Stimulated activated CD4-positive, alpha-beta T cell treated with anti-CD3 and anti-CD28 coated beads, Interleukin-12 subunit alpha, Interleukin-12 subunit beta, amount 100 ng/mL, for 24 hours (primary cell): ENCODE results near the gene GTF3C4.

Experiments used
- DNase-seq, 2 experiments: peaks; one replicate each; pipeline ENCODE4 v3.0.0-alpha.2; 2020; ENCODE audit warnings: low read depth in 2 of 2

The GTF3C4 gene, protein sequence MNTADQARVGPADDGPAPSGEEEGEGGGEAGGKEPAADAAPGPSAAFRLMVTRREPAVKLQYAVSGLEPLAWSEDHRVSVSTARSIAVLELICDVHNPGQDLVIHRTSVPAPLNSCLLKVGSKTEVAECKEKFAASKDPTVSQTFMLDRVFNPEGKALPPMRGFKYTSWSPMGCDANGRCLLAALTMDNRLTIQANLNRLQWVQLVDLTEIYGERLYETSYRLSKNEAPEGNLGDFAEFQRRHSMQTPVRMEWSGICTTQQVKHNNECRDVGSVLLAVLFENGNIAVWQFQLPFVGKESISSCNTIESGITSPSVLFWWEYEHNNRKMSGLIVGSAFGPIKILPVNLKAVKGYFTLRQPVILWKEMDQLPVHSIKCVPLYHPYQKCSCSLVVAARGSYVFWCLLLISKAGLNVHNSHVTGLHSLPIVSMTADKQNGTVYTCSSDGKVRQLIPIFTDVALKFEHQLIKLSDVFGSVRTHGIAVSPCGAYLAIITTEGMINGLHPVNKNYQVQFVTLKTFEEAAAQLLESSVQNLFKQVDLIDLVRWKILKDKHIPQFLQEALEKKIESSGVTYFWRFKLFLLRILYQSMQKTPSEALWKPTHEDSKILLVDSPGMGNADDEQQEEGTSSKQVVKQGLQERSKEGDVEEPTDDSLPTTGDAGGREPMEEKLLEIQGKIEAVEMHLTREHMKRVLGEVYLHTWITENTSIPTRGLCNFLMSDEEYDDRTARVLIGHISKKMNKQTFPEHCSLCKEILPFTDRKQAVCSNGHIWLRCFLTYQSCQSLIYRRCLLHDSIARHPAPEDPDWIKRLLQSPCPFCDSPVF

DNA sequence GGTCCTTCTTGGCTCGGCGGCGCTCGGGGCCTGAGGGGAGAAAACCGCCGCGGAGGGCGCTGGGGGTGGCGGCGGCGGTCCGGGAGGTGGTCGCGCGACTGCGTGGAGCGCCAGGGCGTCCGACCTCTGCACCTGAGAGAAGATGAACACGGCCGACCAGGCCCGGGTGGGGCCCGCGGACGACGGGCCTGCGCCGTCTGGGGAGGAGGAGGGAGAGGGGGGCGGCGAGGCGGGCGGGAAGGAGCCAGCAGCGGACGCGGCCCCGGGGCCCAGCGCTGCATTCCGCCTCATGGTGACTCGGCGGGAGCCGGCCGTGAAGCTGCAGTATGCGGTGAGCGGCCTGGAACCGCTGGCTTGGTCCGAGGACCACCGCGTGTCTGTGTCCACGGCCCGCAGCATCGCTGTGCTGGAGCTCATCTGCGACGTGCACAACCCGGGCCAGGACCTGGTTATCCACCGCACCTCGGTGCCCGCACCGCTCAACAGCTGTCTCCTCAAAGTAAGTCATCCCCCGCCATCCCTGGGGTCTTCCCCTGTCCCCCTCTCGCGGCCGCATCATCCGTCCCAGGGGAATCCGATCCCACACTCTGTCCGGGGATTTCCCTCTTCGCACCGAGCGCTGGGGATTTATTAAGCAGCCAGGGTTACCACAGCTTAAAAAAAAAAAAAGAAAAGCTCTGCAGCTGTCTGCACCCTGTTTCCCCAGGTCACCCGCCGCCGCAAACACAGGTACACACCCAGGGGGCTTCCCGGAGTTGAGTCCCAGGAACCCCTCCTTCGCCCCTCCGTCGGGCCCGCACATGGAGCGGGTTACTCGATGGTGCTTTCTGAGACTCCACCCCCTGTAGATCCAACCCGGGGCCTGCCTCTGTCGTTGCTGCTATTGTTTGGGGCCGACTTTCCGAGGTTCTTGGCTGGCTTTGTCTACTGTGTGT lies at the start of gene GTF3C4:
GTF3C4 (plus strand) TSS at position 8 of the 935 bp plus-strand sequence; CDS start at position 143, 135 bp downstream.
- peak; percentile 6 to 20 for DNase-seq

- DNase-seq: no peak
These were observed 48.1 kb upstream of the GTF3C4 start for GRCh38 chr9:132622159-132622558.

- no peak for DNase-seq
These were observed 44.0 kb upstream of the GTF3C4 start for GRCh38 chr9:132626285-132626684.

DNA sequence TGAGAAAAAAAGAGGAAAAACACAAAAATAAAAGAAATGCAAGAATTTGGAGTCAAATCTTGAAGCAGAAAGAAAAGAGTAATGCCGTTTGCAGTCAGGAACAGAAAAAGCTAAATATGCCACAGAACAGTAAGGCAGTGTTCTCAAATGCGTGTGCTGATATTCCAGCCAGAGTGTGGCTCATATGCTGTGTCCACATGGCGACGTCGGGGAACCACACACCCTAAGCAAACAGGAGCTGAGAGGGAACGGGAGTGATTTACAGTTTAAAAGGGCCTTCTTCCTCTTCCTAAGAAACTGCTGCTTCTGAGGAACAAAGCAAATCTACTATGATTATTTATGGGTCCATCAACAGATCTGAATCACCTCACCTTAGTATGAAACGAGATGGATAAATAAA lies 43.2 kb upstream of the GTF3C4 start:
- DNase-seq: no peak

GRCh38 chr9:132627594-132627993 lies 42.7 kb upstream of the GTF3C4 start:
- no peak for DNase-seq

DNA sequence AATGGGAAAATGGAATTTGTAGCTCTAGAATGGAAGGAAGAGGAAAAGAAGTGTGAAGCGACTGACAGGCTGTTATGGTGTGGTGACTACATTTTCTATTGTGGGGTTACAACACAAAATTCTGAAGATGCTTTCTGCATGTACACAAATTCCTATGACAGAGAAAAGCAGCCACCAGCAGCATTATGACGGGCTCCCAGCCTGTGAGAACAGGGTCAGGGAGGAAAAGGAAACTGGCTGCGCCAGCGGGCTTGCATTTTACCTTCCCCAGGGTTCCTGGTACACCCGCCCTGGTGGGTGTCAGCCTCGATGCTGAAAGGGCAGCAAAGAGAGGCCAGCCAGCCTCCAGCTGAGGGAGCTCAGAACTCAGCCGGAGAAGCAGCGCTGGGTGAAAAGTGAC lies 41.5 kb upstream of the GTF3C4 start:
- no peak for DNase-seq

GRCh38 chr9:132630116-132630515 lies 40.1 kb upstream of the GTF3C4 start:
- no peak for DNase-seq

DNA sequence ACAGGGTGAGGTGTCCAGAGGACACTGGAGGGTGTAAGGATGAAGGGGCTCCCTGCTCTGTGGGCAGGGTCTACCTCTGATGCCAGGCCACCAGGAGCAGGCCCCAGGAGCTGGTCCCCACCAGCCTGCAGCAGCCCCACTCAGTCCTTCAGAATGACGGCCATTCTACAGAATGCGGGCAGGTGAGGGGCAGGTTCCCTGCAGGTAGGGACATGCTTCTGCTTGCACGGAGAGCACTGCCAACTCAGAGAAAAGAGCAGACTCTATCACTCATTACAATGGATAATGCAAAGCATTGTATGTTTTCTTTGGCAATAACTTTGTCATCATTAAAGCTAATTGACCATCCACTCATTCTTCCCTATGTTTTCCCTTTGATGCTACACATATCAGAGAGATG lies 39.5 kb upstream of the GTF3C4 start:
- no peak for DNase-seq

- no peak for DNase-seq
These were observed 39.0 kb upstream of the GTF3C4 start for GRCh38 chr9:132631280-132631679.

- no peak for DNase-seq
These were observed 38.6 kb upstream of the GTF3C4 start for GRCh38 chr9:132631685-132632084.

- no peak for DNase-seq
These were observed 37.7 kb upstream of the GTF3C4 start for GRCh38 chr9:132632413-132633129.

DNA sequence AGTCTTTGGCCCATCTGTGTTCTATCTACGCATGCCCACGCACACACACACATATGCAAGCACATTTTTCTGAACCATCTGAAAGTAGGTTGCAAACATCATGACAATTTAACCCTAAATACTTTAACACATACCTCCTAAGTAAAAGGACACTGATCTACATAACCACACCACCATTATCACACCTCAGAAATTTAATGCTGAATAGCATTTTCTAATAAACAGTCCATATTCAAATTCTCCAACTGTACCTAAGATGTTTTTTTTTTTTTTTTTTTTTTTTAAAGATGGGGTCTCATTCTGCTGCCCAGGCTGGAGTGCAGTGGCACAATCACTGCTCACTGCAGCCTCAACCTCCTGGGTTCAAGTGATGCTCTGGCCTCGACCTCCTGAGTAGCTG lies 35.9 kb upstream of the GTF3C4 start:
- no peak for DNase-seq

DNA sequence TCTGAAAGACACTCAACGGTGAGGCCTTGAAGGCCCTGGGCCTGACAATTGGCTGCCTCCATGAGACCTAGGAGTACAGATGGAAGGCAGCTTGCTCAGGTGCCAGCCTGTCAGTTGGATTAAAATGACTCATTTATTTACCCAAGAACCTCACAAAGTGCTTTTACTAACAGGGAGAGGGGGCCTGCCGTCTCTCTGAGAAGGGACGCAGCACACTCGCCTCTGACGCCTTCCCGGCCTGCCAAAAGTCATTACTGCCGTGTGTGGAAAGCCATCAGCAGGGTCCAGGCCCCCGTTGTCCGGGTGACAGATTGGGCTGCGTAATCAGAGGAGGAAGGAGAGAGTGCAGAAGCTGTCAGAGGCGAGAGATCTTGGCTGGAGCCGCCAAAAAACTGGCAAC lies 32.9 kb upstream of the GTF3C4 start:
- no peak for DNase-seq

DNA sequence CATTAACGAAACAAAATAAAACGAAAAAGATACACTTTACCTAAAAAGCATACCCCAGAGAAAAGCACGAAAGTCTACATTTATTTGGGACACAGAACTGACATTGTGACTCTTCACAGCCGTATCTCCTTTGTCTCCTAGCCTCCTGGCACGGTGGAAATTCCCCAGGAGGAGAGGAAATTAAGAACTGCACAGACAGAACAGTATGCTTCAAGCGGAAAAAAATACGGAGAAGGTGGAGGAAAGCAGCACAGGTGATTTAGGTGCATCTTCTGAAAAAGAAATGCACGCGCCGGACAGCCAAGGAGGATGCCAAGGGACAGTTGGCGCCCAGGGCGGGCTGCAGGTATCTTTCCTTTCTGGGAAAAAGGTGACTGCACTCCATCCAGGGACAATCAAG lies 32.5 kb upstream of the GTF3C4 start:
- DNase-seq: no peak

DNA sequence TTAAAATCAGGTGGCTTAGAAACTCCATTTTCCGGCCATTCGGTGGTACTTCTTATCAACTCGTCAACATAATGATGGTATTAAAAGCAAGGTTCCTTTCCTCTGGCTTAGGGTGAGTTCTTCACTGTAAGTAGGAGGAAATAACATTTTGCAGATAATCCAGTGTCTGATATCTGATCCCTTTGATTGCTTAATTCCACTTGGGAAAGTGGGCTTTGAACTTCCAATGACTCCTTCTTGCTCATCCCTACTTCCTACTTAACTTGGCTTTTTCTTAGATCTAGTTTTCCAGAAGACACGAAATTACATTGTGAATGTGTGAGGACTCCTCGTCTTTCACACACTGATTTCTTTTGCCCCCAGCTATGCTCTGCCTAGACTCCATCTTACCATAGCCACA lies 32.0 kb upstream of the GTF3C4 start:
- DNase-seq: no peak

DNA sequence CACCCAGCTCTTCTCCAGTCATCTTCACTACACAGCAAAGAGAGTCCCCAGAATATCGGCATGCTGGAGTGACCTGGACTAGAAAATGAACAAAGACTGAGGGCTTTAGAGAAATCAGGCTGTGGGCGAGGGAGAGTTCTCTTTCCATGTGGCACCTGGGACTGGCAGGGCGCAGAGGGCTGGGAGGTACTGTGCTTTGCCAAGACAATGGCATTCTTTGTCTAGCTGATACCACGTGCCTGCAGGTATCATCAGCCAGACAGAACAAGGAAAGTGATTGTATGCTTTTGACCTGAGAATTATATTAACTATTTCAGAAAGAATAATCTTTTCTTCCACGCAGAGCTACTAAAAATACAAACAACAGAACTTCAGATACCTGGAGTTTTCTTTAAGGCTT lies 30.9 kb upstream of the GTF3C4 start:
- DNase-seq: no peak

DNA sequence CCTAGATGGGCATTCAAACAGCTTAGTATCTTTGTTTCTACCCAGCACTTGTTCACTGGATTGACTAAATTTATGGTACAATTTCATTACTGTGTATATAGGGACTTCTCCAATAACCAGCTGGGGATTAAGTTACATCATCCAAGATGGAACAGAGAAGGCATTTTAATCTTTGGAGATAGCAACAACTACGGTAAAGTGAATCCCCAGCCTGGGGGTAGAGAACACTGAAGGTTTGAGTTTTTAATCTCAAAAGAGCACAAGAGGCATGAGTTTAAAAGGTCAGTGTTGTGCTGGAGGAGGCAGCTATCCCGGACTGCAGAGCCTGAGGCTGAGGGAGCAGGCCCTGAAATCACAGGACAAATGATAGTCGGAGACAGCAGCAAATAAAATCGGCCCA lies 29.0 kb upstream of the GTF3C4 start:
- DNase-seq: no peak

GRCh38 chr9:132644251-132644650 lies 26.0 kb upstream of the GTF3C4 start:
- DNase-seq: no peak

GRCh38 chr9:132645306-132645705 lies 25.0 kb upstream of the GTF3C4 start:
- no peak for DNase-seq

DNA sequence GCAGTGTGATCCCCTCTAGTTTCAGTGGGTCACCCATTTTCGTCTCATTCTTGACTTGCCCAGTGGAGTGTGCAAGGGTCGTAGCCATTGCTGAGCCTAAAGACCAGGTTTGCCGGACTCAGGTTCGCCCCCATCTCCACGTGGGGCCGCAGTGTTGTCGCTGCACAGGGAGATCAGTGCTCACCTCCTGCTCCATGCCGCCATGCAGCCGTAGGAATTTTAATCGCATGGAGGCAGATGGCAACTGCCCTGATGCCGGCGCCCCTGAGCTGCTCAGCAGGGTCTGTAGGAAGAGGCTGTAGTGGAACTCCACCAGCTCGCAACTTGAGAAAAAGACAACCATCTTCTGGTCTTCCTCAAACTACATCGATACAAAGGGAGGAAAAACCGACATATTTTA lies 24.6 kb upstream of the GTF3C4 start:
- no peak for DNase-seq

GRCh38 chr9:132646726-132647125 lies 23.5 kb upstream of the GTF3C4 start:
- DNase-seq: no peak
